Measurements from ENCODE around the gene CAMK1D.

CAMK1D gene

DNA sequence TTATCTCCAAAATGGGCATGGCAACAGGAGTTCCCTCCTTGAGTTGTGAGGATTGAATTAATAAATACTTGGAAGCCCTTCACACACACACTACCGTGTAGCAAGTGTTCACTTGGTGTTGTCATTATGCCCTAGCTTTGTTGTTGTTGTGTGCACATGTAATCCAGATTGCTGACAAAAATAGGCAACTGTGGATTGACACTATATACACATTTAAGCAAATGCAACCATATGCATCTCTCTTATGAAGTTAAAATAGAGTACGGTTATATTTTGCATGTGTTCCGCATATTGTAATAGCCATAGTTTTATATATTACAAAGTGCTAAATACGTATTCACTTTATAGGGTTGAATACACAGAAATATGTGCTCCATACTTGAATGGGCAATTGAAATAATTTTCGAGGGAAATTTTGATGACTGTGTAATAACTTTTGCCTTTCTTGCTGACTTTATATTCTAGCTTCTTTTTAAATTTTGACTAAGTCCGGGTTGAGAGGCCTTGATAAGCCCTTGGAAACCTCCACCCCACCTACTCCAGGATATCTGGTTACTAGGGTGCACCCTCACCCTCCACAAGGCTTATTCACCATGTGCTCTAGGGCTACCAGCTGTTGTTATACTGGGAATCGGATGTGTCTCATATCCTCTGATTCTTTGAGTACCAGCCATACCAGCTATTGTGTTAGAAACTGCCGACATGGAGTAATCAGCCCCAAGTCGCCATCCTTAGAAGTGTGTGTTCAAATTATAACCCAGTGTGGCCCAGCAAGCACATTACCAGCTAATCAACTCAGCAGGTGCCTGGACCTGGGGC lies 265.0 kb downstream of the CAMK1D start:
- CTCF ChIA-PET: interaction anchor here (0.9 kb wide), 2 partner anchors 12 to 42 kb away, joined by 3 to 5 read pairs; no protein-coding TSS in a partner anchor
- TF ChIP-seq, protein P1, sequence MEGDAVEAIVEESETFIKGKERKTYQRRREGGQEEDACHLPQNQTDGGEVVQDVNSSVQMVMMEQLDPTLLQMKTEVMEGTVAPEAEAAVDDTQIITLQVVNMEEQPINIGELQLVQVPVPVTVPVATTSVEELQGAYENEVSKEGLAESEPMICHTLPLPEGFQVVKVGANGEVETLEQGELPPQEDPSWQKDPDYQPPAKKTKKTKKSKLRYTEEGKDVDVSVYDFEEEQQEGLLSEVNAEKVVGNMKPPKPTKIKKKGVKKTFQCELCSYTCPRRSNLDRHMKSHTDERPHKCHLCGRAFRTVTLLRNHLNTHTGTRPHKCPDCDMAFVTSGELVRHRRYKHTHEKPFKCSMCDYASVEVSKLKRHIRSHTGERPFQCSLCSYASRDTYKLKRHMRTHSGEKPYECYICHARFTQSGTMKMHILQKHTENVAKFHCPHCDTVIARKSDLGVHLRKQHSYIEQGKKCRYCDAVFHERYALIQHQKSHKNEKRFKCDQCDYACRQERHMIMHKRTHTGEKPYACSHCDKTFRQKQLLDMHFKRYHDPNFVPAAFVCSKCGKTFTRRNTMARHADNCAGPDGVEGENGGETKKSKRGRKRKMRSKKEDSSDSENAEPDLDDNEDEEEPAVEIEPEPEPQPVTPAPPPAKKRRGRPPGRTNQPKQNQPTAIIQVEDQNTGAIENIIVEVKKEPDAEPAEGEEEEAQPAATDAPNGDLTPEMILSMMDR (IDR thresholded peaks at IDR 0.05; ENCODE audit: insufficient read depth, low read length, missing control alignments): no peak
- H3K4me3 ChIP-seq (ENCODE audit: low read depth, low read length): no peak overlapping the region
- DNase-seq (ENCODE audit: low read depth, low spot score): no peak
- POLR2A ChIA-PET: no interaction called here

DNA sequence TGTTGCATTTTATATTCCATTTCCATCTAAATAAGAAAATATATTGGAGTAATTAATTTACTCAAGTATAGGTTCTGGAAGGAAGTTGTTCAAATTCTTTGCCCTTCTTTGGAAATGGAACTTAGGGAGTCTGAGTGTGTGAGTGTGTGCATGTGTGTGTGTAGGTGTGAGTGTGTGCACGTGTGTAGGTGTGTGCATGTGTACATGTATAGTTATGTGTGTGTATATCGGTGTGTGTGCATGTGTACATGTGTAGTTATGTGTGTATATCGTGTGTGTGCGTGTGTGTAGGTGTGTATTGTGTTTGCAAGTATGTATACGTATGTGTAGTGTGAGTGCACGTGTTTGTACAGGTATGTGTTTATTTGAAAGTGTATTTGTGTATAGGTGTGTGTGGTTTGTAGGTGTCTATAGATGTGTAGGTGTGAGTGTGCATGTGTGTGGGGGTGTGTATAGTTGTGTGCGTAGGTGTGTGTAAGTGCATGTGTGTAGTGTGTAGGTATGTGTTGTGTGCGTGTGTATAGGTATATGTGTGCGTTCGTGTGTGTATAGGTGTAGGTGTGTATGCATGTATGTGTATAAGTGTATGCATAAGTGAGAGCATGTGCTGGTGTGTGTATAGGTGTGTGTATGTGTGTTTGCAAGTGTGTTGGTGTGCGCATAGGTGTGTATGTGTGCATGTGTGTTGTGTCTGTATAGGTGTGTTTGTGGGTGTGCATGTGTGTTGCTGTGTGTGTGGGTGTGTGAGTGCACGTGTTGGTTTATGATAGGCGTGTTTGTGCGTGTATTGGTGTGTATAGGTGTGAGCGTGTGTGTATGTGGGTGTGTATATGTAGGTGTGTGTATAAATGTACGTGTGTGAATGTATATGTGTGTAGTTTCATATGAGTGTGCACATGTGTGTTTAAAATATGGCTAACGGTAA lies 266.2 kb downstream of the CAMK1D start:
- no peak for DNase-seq (ENCODE audit: low read depth, low spot score)
- ChIA-PET CTCF (no interaction called here), POLR2A (no interaction called here)
- TF ChIP-seq, protein P1 (IDR thresholded peaks at IDR 0.05; ENCODE audit: insufficient read depth, low read length, missing control alignments): no peak
- H3K4me3 ChIP-seq (ENCODE audit: low read depth, low read length): no peak overlapping the region

DNA sequence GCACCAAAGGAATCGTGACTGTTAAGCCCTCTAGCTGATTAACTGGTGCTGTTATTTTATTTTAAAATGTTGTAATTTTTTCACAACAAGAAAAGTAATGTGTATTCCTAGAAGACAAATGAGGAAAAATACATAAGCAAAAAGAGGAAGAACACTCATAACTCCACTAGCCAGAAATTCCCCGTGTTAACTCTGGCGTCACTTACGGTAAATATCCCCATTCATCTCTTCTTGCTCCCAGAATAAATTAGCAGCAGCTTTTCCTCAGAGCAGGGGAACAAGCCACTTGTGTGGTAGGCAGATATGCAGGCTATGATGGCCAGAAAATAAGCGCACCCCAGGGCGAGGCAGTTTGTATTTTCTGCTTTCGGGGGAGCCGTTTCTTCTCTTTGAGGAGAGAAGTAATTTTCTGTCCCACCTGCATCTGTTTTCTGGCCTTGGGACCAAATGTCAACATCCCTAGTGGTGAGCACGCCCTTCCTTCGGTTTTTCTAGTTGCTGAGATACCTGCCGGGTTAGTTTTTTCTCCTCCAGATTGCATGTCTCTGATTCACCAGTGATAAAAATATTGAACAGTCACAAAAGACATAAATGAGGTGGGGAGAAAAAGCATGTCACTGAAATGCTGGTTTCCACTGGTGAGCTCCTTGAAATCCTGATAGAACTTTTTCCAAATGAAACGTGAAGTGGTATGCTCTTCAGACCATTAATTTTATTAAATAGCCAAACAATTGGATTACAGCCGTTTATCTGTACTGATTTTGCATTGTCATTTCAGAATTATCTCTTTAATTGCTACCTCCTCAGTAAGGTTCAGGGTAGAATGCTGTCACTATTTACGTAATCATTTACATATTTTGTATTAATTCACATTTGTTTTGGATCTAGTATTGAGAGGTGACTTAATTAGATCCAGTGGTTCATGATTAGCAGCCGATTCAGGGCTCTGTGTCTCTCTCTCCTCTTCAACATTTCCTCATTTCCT lies 268.1 kb downstream of the CAMK1D start:
- ChIA-PET CTCF (interaction anchor here (0.7 to 0.8 kb wide), 2 partner anchors 28 to 39 kb away, joined by 3 read pairs; no protein-coding TSS in a partner anchor), POLR2A (no interaction called here)
- TF ChIP-seq, protein P1 (IDR thresholded peaks at IDR 0.05; ENCODE audit: insufficient read depth, low read length, missing control alignments): no peak
- H3K4me3 ChIP-seq (ENCODE audit: low read depth, low read length): no peak overlapping the region
- DNase-seq (ENCODE audit: low read depth, low spot score): no peak

DNA sequence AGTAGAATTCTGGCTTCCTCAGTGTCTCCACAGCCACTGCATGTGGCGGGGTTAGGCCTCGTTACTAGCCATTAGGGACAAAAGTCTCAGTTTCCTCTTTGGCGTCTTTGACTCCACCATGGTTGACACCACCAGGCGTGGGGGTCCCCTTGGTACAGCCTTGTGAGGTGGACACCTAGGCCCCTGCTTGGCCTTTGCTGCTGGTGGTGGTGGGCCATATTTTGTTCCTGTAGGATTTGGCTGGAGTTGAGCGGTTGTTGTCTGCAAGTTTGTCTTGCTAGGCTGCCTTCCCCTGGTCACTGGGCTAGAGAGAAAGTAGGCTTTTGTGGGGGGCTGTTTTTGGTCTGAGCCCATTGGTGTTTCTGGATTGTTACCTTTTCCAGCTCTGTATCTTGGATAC lies 272.7 kb downstream of the CAMK1D start:
- no peak for DNase-seq (ENCODE audit: low read depth, low spot score)
- TF ChIP-seq, protein P1 (IDR thresholded peaks at IDR 0.05; ENCODE audit: insufficient read depth, low read length, missing control alignments): no peak
- ChIA-PET CTCF (no interaction called here), POLR2A (no interaction called here)
- H3K4me3 ChIP-seq (ENCODE audit: low read depth, low read length): no peak overlapping the region

DNA sequence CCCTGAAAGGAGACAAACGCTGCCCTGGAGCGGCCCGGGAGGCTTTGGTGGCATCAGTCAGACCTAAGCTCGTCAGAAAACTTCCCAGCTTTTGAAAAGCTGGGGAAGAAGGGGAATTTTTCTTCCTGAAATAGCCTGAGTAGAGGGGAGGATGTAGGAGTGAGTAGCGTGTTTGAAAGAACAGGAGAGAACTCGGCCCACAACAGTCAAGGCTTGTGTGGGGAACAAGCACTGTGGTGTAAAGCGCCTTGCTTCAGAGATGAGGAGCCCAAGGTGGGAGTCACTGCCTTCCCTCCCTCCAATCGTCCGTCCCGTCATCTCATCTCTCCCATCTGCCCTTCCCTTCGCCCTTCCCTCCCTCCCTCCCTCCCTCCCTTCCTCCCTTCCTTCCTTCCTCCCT lies 273.3 kb downstream of the CAMK1D start:
- ChIA-PET POLR2A (no interaction called here), CTCF (no interaction called here)
- TF ChIP-seq, protein P1 (IDR thresholded peaks at IDR 0.05; ENCODE audit: insufficient read depth, low read length, missing control alignments): no peak
- H3K4me3 ChIP-seq (ENCODE audit: low read depth, low read length): no peak overlapping the region
- no peak for DNase-seq (ENCODE audit: low read depth, low spot score)
